ENCODE measurements around the gene SETD6.

GRCh38 chr16:58465817-58466216 is 49.5 kb upstream of the SETD6 start:
- TF ChIP-seq, protein P1, sequence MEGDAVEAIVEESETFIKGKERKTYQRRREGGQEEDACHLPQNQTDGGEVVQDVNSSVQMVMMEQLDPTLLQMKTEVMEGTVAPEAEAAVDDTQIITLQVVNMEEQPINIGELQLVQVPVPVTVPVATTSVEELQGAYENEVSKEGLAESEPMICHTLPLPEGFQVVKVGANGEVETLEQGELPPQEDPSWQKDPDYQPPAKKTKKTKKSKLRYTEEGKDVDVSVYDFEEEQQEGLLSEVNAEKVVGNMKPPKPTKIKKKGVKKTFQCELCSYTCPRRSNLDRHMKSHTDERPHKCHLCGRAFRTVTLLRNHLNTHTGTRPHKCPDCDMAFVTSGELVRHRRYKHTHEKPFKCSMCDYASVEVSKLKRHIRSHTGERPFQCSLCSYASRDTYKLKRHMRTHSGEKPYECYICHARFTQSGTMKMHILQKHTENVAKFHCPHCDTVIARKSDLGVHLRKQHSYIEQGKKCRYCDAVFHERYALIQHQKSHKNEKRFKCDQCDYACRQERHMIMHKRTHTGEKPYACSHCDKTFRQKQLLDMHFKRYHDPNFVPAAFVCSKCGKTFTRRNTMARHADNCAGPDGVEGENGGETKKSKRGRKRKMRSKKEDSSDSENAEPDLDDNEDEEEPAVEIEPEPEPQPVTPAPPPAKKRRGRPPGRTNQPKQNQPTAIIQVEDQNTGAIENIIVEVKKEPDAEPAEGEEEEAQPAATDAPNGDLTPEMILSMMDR (IDR thresholded peaks at IDR 0.05; ENCODE audit: control extremely low read depth in 1 of 3, insufficient read depth in 1 of 3, low read depth in 1 of 3, low read length in 3 of 3), result no peak
- TF ChIP-seq POU5F1 (IDR thresholded peaks at IDR 0.05; ENCODE audit: low read depth, low read length), result no peak
- no peak for TF ChIP-seq HDAC6 (IDR thresholded peaks at IDR 0.05; ENCODE audit: low read depth, low read length)
- no peak for TF ChIP-seq CREB1 (IDR thresholded peaks at IDR 0.05)
- TF ChIP-seq CHD2 (IDR thresholded peaks at IDR 0.05; ENCODE audit: low read length), result no peak
- no peak for TF ChIP-seq JUN (IDR thresholded peaks at IDR 0.05; ENCODE audit: low read depth, low read length)
- no peak for TF ChIP-seq POLR2AphosphoS5 (IDR thresholded peaks at IDR 0.05; ENCODE audit: low read depth, low read length)
- TF ChIP-seq MAFK (IDR thresholded peaks at IDR 0.05; ENCODE audit: low read depth, low read length), result no peak
